Adrenal gland (tissue), 12 donors: Measurements from ENCODE around the gene GPSM1. TPM values are rescaled to one million over a fixed set of nuclear protein-coding genes. Genes with fewer than 3 reads are reported as not detected.

Experiments used
- DNase-seq, 7 donors: peaks; one replicate each; pipeline ENCODE4 v3.0.0-alpha.2; 2019 to 2020
- H3K27ac ChIP-seq, 5 donors: fragments of 200-600 bp; sonication (generic) in 4 of 5; 1 replicate in 3 of 5; 2 replicates in 2 of 5; pipeline versions ENCODE4 v1.5.1 to v1.8.0; 2016 to 2020; ENCODE audit warnings: mild to moderate bottlenecking in 1 of 5
- H3K27me3 ChIP-seq: fragments of 200-600 bp; 2 replicates; pipeline ENCODE4 v1.8.0; 2021
- H3K36me3 ChIP-seq, 2 donors: fragments of 200-600 bp; replicated peaks in 1 of 2; 1 replicate in 1 of 2; 2 replicates in 1 of 2; pipeline versions ENCODE4 v1.5.1 to v1.8.0; 2018 to 2022
- H3K4me1 ChIP-seq, 2 donors: fragments of 200-600 bp; replicated peaks in 1 of 2; 1 replicate in 1 of 2; 2 replicates in 1 of 2; pipeline versions ENCODE4 v1.5.1 to v1.8.0; 2018 to 2021
- H3K4me3 ChIP-seq, 4 donors: fragments of 200-600 bp; sonication (generic) in 3 of 4; one replicate each; pipeline ENCODE4 v1.5.1; 2016 to 2018
- H3K9me3 ChIP-seq, 3 donors: fragments of 200-600 bp; sonication (generic) in 1 of 3; replicated peaks in 1 of 3; 1 replicate in 2 of 3; 2 replicates in 1 of 3; pipeline versions ENCODE4 v1.5.1 to v1.8.0; 2016 to 2021
- POLR2A ChIP-seq, 2 donors: fragments of 450-650 bp; IDR thresholded peaks; one replicate each; pipeline ENCODE4 v1.6.1; 2017; ENCODE audit warnings: antibody characterized with exemption in 2 of 2, mild to moderate bottlenecking in 2 of 2, moderate library complexity in 1 of 2
- WGBS, 4 donors: extraction: QIAGEN DNeasy Blood & Tissue Kit in 2 of 4; methylation state at CpG; one replicate each; pipeline versions ENCODE4 v1.1.5 to v1.1.7; 2013 to 2017; 5-methylcytosine and 5-hydroxymethylcytosine counted together
- intact Hi-C, 2 donors: fragments of 100-400 bp; cut with DNase I; formaldehyde crosslinking; loops; one replicate each; pipeline versions ENCODE4 v1.14.1 to v1.15.0; 2022 to 2023
- polyA plus RNA-seq, 3 donors: library from polyadenylated mRNA; stranded (reverse); fragments of 200-250 nt in 2 of 3; fragments of 350-450 nt in 1 of 3; fragmentation: Illumina TruSeq in 1 of 3; extraction: RNeasy Lipid Tissue Mini Kit (QIAGEN cat#74804) in 1 of 3; gene quantifications; one replicate each; pipeline ENCODE4 v1.2.3, GENCODE V29; 2013 to 2014
- total RNA-seq, 9 donors: library from RNA; depleted of rRNA in 4 of 9; stranded (reverse); fragments of >200 nt in 4 of 9; fragments of 120-200 nt in 1 of 9; fragmentation: NEBNext Ultra II Directional in 1 of 9; extraction: Animal tissue kit (Norgen Biotek cat#: 25700) in 1 of 9; gene quantifications; one replicate each; pipeline versions ENCODE4 v1.1.0 to v1.2.4, GENCODE V29; 2013 to 2023
- TF ChIP-seq, protein P1 (sequence below), 6 experiments: fragments of 450-650 bp in 4 of 6; fragments of 200-600 bp in 2 of 6; sonication (generic) in 1 of 6; IDR thresholded peaks; 1 replicate in 5 of 6; 2 replicates in 1 of 6; pipeline versions ENCODE4 v1.5.1 to v1.8.0; 2016 to 2021; ENCODE audit warnings: antibody characterized with exemption in 6 of 6, mild to moderate bottlenecking in 2 of 6, moderate library complexity in 1 of 6
- donor health status: healthy with polysubstance abuse.
- donor health status: Bipolar disorder and iron deficiency.
- donor health status: DM: yes; HTN: yes; CAD: no.
- donor health status: DM: no; HTN: no; CAD: no.
- donor health status: DM: no; HTN: no; CAD: no.
- donor health status: DM: yes; HTN: yes; CAD: no.

Gene GPSM1
- total and polyA plus RNA-seq, 12 donors = 2.9 to 50.4 (median 17.2) TPM

- 87 to 96% (median 95%) methylated on average over 15 to 17 of the region's 17 CpGs; no CpG with 5 or more reads in 1 of the 4 donors for WGBS, 4 donors
- intact Hi-C loops = no loop called here
Observed at GRCh38 chr9:136380381-136380780, 53.0 kb downstream of the GPSM1 start.

GRCh38 chr9:136381311-136381710 lies 54.0 kb downstream of the GPSM1 start:
- no peak for DNase-seq
- H3K4me3 ChIP-seq = no peak overlapping the region
- no peaks in the 10 kb centered on the region for H3K27me3 ChIP-seq
- H3K27ac ChIP-seq = no peak overlapping the region
- no peaks in the 10 kb centered on the region for H3K4me1 ChIP-seq
- 81 to 93% (median 85%) methylated on average over 5 to 9 of the region's 9 CpGs for WGBS, 4 donors
- peaks cover 0 to 49% of the 10 kb centered on the region in 2 donors for H3K36me3 ChIP-seq
- intact Hi-C loops = no loop called here
- no peaks in the 10 kb centered on the region for H3K9me3 ChIP-seq
- TF ChIP-seq, protein P1, sequence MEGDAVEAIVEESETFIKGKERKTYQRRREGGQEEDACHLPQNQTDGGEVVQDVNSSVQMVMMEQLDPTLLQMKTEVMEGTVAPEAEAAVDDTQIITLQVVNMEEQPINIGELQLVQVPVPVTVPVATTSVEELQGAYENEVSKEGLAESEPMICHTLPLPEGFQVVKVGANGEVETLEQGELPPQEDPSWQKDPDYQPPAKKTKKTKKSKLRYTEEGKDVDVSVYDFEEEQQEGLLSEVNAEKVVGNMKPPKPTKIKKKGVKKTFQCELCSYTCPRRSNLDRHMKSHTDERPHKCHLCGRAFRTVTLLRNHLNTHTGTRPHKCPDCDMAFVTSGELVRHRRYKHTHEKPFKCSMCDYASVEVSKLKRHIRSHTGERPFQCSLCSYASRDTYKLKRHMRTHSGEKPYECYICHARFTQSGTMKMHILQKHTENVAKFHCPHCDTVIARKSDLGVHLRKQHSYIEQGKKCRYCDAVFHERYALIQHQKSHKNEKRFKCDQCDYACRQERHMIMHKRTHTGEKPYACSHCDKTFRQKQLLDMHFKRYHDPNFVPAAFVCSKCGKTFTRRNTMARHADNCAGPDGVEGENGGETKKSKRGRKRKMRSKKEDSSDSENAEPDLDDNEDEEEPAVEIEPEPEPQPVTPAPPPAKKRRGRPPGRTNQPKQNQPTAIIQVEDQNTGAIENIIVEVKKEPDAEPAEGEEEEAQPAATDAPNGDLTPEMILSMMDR (IDR thresholded peaks at IDR 0.05) = no peak
- no peak for TF ChIP-seq POLR2A (IDR thresholded peaks at IDR 0.05)

More at GRCh38 chr9:136380381-136380780, 53.0 kb downstream of the GPSM1 start:
- no peaks in the 10 kb centered on the region for H3K27me3 ChIP-seq
- H3K27ac ChIP-seq = no peak overlapping the region
- TF ChIP-seq, protein P1 (IDR thresholded peaks at IDR 0.05) = no peak
- TF ChIP-seq POLR2A (IDR thresholded peaks at IDR 0.05) = no peak
- H3K4me3 ChIP-seq = no peak overlapping the region
- peaks cover 0 to 49% of the 10 kb centered on the region in 2 donors for H3K36me3 ChIP-seq
- no peaks in the 10 kb centered on the region for H3K9me3 ChIP-seq
- DNase-seq = no peak
- no peaks in the 10 kb centered on the region for H3K4me1 ChIP-seq

- no peak for DNase-seq
- Histone ChIP-seq H3K9me3 (no peaks in the 10 kb centered on the region), H3K4me3 (no peak overlapping the region), H3K4me1 (no peaks in the 10 kb centered on the region), H3K36me3 (peaks cover 0 to 52% of the 10 kb centered on the region in 2 donors), H3K27ac (no peak overlapping the region), H3K27me3 (no peaks in the 10 kb centered on the region)
- 80 to 93% (median 90%) methylated on average over 1 to 25 of the region's 25 CpGs for WGBS, 4 donors
- TF ChIP-seq, protein P1 (IDR thresholded peaks at IDR 0.05) = no peak
- TF ChIP-seq POLR2A (IDR thresholded peaks at IDR 0.05) = no peak
- intact Hi-C loops = no loop called here
Observed at GRCh38 chr9:136381966-136382513, 54.7 kb downstream of the GPSM1 start.

DNA sequence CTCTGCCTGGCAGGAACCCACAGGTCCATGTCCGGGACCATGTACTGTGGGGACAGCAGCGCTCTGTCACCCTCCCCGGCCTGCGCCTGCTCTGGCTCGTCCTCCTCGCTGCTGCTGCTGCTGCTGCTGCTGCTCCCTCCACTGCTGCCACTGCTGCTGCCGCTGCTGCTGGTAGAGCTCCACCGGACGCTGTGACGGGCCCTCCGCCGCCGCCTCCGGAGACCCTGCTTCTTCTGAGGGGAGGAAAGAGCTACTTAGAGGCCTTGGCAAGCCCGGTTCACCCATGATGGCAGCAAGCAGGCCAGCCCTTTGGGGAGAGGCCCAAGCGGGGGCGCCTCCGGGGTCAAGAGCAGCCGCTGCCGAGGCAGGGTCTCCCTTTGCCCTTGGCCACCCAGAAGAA lies 56.1 kb downstream of the GPSM1 start:
- Histone ChIP-seq H3K27me3 (no peaks in the 10 kb centered on the region), H3K9me3 (no peaks in the 10 kb centered on the region), H3K4me3 (no peak overlapping the region), H3K36me3 (peaks cover 0 to 66% of the 10 kb centered on the region in 2 donors), H3K27ac (no peak overlapping the region), H3K4me1 (no peaks in the 10 kb centered on the region)
- TF ChIP-seq, protein P1 (IDR thresholded peaks at IDR 0.05) = no peak
- TF ChIP-seq POLR2A (IDR thresholded peaks at IDR 0.05) = no peak
- intact Hi-C loops = no loop called here
- 96 to 98% (median 98%) methylated on average over 10 to 20 of the region's 20 CpGs for WGBS, 4 donors
- no peak for DNase-seq
